ENCODE results near the gene SBNO1.

DNA sequence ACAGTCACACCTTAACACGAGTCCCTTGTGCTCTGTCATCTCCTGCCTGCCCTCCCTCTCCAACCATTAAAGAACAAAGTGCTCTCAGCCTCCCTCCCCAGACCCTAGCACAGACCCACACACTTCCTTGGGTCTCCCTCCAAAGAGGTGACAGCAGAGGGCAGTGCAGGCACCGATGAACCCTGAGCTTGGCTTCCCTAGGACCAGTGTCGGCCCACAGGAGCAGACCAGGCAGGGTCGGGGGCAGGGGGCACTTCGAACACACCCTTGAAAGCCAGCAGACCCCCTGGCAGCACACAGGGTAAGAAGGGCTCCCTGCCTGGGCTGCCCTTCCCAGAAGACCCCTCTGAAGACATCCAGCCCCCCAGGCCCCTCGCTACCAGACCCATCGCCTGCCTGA is 100.0 kb downstream of the SBNO1 start:
- TF ChIP-seq, protein P1, sequence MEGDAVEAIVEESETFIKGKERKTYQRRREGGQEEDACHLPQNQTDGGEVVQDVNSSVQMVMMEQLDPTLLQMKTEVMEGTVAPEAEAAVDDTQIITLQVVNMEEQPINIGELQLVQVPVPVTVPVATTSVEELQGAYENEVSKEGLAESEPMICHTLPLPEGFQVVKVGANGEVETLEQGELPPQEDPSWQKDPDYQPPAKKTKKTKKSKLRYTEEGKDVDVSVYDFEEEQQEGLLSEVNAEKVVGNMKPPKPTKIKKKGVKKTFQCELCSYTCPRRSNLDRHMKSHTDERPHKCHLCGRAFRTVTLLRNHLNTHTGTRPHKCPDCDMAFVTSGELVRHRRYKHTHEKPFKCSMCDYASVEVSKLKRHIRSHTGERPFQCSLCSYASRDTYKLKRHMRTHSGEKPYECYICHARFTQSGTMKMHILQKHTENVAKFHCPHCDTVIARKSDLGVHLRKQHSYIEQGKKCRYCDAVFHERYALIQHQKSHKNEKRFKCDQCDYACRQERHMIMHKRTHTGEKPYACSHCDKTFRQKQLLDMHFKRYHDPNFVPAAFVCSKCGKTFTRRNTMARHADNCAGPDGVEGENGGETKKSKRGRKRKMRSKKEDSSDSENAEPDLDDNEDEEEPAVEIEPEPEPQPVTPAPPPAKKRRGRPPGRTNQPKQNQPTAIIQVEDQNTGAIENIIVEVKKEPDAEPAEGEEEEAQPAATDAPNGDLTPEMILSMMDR (IDR thresholded peaks at IDR 0.05) = no peak
- TF ChIP-seq POLR2A (IDR thresholded peaks at IDR 0.05) = no peak
